Measurements from ENCODE around the gene WDR3.
"Not testable (repeated sequence)": the region's sequence is repeated elsewhere in the genome, so short reads cannot be mapped to it uniquely, and the experiment has no call there.

Gene WDR3

GRCh38 chr1:117929343-117930172, at the start of gene WDR3, which contains the start of gene GDAP2:
Gene WDR3 (plus strand): TSS chr1:117929739. CDS start chr1:117933320, 3,581 bp downstream.
Gene GDAP2 (minus strand): TSS chr1:117929621. CDS start chr1:117920357, 9,264 bp downstream.
- DNase-seq (ENCODE audit: low read depth) = peak; percentile 86

GRCh38 chr1:117883616-117884015, 45.9 kb upstream of the WDR3 start:
- no peak for DNase-seq (ENCODE audit: low read depth)

- peak; percentile 44 for DNase-seq (ENCODE audit: low read depth)
These were observed 43.3 kb upstream of the WDR3 start for GRCh38 chr1:117886101-117886795.

- no peak for DNase-seq (ENCODE audit: low read depth)
These were observed 39.1 kb upstream of the WDR3 start for GRCh38 chr1:117890452-117890851.

GRCh38 chr1:117892512-117892911, 37.0 kb upstream of the WDR3 start:
- no peak for DNase-seq (ENCODE audit: low read depth)

GRCh38 chr1:117894078-117894477, 35.5 kb upstream of the WDR3 start:
- DNase-seq (ENCODE audit: low read depth) = no peak

- peak; percentile 62 for DNase-seq (ENCODE audit: low read depth)
These were observed 33.9 kb upstream of the WDR3 start for GRCh38 chr1:117895482-117896114.

- DNase-seq (ENCODE audit: low read depth) = no peak
These were observed 32.0 kb upstream of the WDR3 start for GRCh38 chr1:117897551-117897950.

GRCh38 chr1:117899801-117900200, 29.7 kb upstream of the WDR3 start:
- no peak for DNase-seq (ENCODE audit: low read depth)

GRCh38 chr1:117902944-117903343, 26.6 kb upstream of the WDR3 start:
- DNase-seq (ENCODE audit: low read depth) = no peak

GRCh38 chr1:117904485-117904884, 25.1 kb upstream of the WDR3 start:
- no peak for DNase-seq (ENCODE audit: low read depth)

GRCh38 chr1:117905019-117905418, 24.5 kb upstream of the WDR3 start:
- no peak for DNase-seq (ENCODE audit: low read depth)

GRCh38 chr1:117911051-117911450, 18.5 kb upstream of the WDR3 start:
- DNase-seq (ENCODE audit: low read depth) = no peak

GRCh38 chr1:117919376-117919775, 10.2 kb upstream of the WDR3 start:
- no peak for DNase-seq (ENCODE audit: low read depth)

GRCh38 chr1:117921991-117922390, 7.5 kb upstream of the WDR3 start:
- no peak for DNase-seq (ENCODE audit: low read depth)

- DNase-seq (ENCODE audit: low read depth) = not testable (repeated sequence)
These were observed 6.8 kb upstream of the WDR3 start for GRCh38 chr1:117922717-117923116.

- DNase-seq (ENCODE audit: low read depth) = no peak
These were observed 3.6 kb upstream of the WDR3 start for GRCh38 chr1:117925981-117926380.

- peak; percentile 18 for DNase-seq (ENCODE audit: low read depth)
These were observed 627 bp upstream of the WDR3 start for GRCh38 chr1:117928881-117929342.

GRCh38 chr1:117930173-117930447, 571 bp downstream of the WDR3 start:
- DNase-seq (ENCODE audit: low read depth) = no peak

GRCh38 chr1:117930484-117930883, 945 bp downstream of the WDR3 start:
- DNase-seq (ENCODE audit: low read depth) = no peak

- no peak for DNase-seq (ENCODE audit: low read depth)
These were observed 3.0 kb downstream of the WDR3 start for GRCh38 chr1:117932576-117932975.

GRCh38 chr1:117933769-117934168, 4.2 kb downstream of the WDR3 start:
- DNase-seq (ENCODE audit: low read depth) = no peak

GRCh38 chr1:117942293-117942692, 12.8 kb downstream of the WDR3 start:
- no peak for DNase-seq (ENCODE audit: low read depth)
